Stimulated activated CD4-positive, alpha-beta T cell treated with anti-CD3 and anti-CD28 coated beads, Interleukin-1b, Interleukin-23, amount 100 ng/mL, for 24 hours (primary cell): Measurements from ENCODE around the gene GPS1.
A peak's percentile ranks its signal among the peaks of the same experiment; 100 is the strongest.
"Not testable (repeated sequence)": the region's sequence is repeated elsewhere in the genome, so short reads cannot be mapped to it uniquely, and the experiment has no call there.

ENCODE experiments used
- DNase-seq, 4 experiments: peaks; one replicate each; pipeline ENCODE4 v3.0.0-alpha.2; 2020; ENCODE audit warnings: low read depth in 4 of 4, low spot score in 1 of 4

GPS1 gene

GRCh38 chr17:82025401-82026107 is 26.1 kb upstream of the GPS1 start:
- DNase-seq: no peak

GRCh38 chr17:82028246-82028645 is 23.5 kb upstream of the GPS1 start:
- DNase-seq: no peak

GRCh38 chr17:82028966-82029365 is 22.7 kb upstream of the GPS1 start:
- no peak for DNase-seq

- no peak for DNase-seq
Observed at GRCh38 chr17:82029391-82029790, 22.3 kb upstream of the GPS1 start.

GRCh38 chr17:82029990-82030469 is 21.7 kb upstream of the GPS1 start:
- DNase-seq: no peak

GRCh38 chr17:82030470-82031302 is 21.0 kb upstream of the GPS1 start:
- peak; percentile 55 to 78 (median 70) for DNase-seq

GRCh38 chr17:82031303-82031884 is 20.3 kb upstream of the GPS1 start, which contains the start of gene RAC3:
RAC3 (plus strand) TSS chr17:82031678; CDS start chr17:82031762, 84 bp downstream.
- DNase-seq: no peak

- DNase-seq: peak in 1 of 4 experiments; percentile 48
Observed at GRCh38 chr17:82031885-82032627, 19.6 kb upstream of the GPS1 start.

- DNase-seq: no peak
Observed at GRCh38 chr17:82033359-82034085, 18.2 kb upstream of the GPS1 start.

GRCh38 chr17:82034371-82035011 is 17.2 kb upstream of the GPS1 start:
- DNase-seq: no peak

- DNase-seq: no peak
Observed at GRCh38 chr17:82035488-82035887, 16.2 kb upstream of the GPS1 start.

GRCh38 chr17:82035956-82036633 is 15.6 kb upstream of the GPS1 start:
- DNase-seq: no peak

GRCh38 chr17:82036634-82037091 is 15.0 kb upstream of the GPS1 start:
- DNase-seq: no peak

- peak; percentile 81 to 98 (median 88) for DNase-seq
Observed at GRCh38 chr17:82037092-82037888, 14.4 kb upstream of the GPS1 start, which contains the start of gene DCXR. DCXR (minus strand) TSS chr17:82037697; CDS start chr17:82037682, 15 bp downstream.

- no peak for DNase-seq
Observed at GRCh38 chr17:82037889-82038195, 13.9 kb upstream of the GPS1 start.

GRCh38 chr17:82038796-82039409 is 12.8 kb upstream of the GPS1 start:
- DNase-seq: not testable (repeated sequence)

- DNase-seq: no peak
Observed at GRCh38 chr17:82039695-82040299, 11.9 kb upstream of the GPS1 start.
